ENCODE results near the gene FBXO42. TPM values are rescaled to one million over a fixed set of nuclear protein-coding genes. Genes with fewer than 3 reads are reported as not detected.
A peak's percentile ranks its signal among the peaks of the same experiment; 100 is the strongest.
"Not testable (repeated sequence)": the region's sequence is repeated elsewhere in the genome, so short reads cannot be mapped to it uniquely, and the experiment has no call there.

FBXO42 gene
- total RNA-seq, 1 experiment from 2014 or later, result 10.8 TPM

DNA sequence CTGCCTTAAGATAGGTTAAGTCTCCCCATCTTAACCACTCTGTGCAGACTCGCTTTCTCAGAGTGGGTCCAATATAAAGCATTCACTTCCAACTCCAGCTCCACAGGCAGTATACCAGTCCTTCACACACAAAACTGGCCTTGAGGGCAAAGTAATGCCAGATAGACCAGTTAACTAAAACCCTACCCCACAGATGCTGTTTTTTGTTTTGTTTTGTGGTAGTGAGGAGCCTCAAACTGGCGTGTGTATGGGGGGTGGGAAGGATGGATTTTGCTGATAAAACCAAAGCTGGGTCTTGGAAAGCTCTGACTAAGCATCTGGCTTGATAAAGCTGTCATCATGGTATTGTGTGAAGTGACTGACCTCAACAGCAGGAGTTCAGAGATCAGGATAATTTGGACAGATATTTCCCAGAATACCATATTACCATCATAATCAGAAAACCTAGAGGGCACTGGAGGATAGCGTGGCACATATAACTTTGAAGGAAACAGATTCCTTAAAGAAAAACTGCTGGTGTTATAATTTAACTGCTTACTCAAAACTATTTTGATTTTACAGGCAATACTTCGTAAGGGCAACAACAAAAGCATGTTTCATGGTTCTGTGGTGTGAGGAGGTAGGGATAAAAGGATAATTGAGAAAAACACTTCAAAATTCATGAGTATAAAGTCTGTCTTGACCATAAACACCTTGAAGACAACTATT, 85.7 kb downstream of the FBXO42 start:
- DNase-seq (ENCODE audit: low read depth), result peak; percentile 45

DNA sequence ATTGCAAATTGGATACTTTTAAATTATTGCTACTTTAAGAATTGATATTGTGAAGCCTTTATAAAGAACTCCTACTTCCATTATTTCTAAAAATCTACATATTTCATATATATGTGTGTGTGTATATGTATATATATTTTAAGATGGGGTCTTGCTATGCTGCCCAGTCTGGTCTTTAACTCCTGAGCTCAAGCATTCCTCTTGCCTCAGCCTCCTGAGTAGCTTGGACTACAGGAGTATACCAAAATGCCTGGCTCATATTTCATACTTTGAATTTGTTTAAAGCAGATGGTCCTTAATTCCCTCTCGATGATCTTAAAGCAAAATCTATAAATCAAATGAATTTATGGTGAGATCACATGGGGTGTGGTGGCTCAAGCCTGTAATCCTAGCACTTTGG, 90.2 kb downstream of the FBXO42 start:
- no peak for DNase-seq (ENCODE audit: low read depth)

DNA sequence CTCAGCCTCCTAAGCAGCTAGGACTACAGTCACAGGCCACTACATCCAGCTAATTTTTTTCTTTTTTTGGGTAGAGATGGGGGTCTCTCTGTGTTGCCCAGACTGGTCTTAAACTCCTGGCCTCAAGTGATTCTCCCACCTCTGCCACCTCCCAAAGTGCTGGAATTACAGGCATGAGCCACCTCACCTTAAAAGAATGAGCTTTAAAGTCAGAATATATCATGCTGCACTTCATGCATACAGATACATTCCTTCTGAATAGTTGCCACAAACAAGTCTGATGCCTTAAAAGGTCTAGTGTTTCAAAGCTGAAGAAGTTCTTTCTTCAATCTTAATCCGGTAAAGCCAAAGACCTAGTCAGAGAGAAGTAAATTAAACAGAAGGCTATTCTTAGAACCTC, 91.5 kb downstream of the FBXO42 start:
- no peak for DNase-seq (ENCODE audit: low read depth)

DNA sequence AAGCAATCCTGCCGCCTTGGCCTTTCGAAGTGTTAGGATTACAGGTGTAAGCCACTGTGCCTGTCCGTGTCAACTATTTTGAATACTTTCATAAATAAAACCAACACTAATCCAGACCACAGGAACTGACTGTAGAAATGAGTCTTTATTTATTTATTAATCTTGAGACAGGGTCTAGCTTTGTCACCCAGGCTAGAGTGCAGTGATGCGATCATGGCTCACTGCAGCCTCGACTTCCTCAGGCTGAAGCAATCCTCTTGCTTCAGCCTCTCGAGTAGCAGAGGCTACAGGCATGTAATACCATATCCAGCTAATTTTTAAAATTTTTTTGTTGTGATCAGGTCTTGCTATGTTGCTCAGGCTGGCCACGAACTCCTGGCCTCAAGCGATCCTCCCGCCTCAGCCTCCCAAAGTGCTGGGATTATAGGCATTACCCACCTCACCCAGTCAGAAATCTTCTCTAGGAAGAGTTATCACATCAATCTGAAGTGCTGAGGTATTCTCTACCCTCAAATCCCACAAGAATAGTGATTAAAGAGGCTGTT, 93.6 kb downstream of the FBXO42 start:
- DNase-seq (ENCODE audit: low read depth), result no peak

DNA sequence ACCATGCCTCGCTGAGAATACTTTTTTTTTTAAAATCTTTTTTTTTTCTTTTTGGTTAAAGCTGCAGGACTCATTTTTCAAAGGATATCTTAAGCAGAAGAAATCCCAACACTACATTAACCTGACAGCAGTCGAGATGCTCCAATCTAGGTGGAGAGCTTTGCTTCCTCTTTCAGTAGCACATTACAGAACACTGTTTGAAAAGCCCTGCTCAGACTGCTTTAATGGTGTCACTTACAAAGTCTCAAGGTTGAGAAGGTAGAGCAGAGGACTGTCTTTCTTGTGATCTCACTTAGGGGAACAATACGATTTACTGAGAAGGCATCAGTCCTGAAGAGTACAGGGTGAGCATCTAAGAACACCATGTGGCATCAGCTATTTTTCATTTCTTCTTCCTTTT, 94.3 kb downstream of the FBXO42 start:
- no peak for DNase-seq (ENCODE audit: low read depth)

DNA sequence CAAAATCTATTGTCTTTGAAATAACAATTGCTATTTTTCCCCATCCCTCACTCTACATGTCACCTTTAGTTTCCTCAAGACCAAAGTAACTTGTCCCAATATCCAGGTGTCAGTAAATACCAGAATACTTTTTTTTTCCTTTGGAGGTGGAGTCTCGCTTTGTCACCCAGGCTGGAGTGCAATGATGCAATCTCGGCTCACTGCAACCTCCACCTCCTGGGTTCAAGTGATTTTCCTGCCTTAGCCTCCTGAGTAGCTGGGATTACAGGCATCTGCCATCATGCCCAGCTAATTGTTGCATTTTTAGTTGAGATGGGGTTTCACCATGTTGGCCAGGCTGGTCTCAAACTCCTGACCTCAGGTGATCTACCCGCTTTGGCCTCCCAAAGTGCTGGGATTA, 94.7 kb downstream of the FBXO42 start:
- DNase-seq (ENCODE audit: low read depth), result not testable (repeated sequence)

DNA sequence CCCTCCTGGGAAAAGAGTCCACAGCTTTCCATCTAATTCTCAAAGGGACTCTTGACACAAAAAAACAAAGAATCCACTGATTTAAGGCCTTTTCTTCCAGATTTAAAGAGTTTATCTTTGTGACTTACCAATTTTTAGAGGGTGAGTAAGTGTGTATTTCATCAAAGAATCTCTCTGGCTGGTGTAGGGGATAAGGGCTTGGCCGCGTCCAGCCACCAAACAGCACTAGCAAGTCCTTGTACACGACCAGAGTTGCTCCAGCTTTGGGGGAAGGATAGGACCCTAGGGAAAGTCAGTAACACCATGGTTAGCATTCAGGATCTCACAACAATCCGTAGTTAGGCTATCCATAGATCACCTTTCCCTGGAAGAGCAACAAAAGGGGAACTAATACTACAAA, 95.8 kb downstream of the FBXO42 start:
- DNase-seq (ENCODE audit: low read depth), result no peak

DNA sequence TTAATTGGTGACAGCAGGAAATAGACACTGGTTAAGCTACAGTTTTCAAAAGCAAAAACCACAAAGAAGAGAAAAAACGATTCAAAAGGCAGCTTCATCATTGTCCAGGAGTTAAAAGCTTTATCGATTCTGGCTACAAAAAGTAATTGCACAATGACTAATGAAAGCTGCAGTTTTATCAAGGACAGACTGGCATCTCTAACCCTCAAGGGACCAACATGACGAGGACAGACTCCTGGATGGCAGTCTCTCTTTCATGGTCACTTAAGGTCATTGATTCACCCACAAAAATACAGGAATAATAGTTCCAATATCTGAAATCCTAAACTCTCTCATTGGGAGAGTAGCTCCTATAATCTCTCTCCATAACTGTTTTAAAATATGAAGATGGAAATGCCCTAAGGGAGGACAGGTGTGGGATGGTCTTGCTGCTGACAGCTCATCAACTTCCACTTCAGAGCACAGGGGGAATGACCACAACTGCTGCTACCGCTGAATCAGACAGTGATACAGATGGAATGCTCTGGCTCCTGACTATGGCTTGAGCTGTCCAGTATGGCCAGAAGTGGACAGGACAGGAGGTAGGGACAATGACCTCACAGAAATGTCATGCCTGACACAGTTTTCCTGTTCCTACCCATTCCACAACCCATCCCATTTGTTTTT, 97.9 kb downstream of the FBXO42 start:
- no peak for DNase-seq (ENCODE audit: low read depth)

DNA sequence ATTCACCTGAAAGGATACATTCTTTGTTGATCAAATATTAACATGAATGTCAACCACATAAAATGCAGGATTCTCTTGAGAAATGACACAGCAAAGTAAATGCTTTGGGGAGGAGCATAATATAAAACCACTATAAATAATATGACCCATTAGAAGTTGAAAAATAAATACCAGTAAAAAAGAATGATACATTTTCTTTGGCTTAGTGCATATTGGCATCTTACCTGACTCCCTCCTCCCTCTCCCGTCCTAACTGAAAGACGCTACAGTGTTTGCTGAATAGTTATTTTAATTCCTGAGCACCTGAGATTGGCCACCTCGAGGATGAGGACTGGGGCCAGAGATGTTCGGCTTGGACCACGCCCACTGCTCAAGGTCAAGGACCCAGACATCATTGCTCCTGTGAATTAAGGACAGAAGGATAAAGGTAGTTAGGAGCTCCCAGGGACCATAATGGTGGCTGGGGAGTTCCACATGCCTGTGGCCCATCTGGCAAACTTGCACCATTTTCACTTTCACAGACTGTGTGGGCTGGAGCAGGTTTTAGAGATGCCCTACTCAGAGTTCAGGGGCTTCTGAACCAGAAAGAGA, 98.9 kb downstream of the FBXO42 start:
- DNase-seq (ENCODE audit: low read depth), result no peak

DNA sequence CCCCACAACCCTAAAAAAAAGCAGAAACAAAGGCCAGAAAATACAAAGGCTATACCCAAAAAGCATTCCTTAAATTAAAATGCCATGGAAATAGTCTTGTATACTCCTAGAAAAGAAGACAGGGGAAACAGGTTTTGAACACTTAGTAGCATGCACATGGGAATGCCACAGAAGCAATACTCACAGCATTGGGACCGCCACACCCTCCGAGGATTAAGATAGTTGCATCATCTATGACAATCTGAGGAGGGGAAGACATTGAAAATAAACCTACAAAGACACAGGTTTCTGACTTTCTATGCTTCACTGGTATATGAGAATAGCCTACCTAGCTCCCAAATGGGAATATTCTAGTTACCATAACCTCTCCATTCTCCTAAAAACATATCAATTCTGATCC, 99.4 kb downstream of the FBXO42 start:
- DNase-seq (ENCODE audit: low read depth), result no peak

DNA sequence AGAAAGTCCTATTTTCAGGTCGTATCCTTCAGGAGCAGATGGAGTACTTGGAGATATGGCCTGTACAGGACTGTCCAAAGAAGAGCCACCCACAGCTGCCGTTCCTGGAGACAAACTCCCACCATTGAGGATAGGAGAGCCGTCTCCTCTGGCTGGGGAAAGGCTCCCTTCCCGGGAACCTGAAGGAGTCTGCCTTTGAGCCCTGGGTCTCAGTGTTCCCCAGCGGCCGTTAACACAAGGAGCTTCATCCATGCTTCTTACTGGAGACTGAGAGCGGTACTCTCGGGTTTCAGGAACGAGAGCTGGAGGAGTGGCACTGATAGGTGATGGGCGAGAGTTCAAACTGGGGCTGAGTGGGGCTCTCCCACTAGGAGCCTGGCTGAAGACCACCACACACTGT, 100.9 kb downstream of the FBXO42 start:
- DNase-seq (ENCODE audit: low read depth), result no peak

DNA sequence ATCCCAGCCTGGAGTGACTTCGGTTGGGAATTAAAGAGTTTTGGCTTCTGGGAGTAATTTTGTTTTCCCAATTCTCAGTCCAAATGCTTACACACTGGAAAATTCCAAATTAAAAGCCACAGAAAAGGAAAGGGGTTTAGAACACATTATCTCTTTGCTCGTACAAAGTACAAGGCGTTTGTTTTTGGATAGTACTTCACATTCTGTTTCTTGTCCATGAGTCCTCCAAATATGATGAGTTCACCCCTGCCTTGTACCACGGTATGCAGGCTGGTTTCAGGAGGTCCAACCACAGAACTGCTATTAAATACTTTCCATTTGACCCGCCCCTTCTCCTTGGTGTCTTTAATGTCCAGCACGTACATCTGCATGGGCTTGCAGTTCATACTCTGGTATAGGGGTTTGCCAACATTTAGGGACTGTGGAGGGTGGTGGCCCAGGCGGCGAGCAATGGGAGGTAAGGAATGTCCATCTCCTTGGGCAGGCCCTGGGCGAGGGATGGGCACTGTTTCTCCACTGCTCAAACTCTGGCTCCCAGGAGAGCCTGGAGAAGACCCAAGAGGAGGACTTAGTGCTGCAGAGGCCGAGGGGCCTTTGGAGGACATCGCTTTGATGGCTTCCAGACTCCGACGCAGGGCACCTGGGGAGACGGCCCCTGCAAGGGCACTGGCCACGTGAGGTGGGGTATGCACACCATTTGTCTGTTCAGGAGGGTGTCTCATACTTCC, 101.6 kb downstream of the FBXO42 start:
- no peak for DNase-seq (ENCODE audit: low read depth)

DNA sequence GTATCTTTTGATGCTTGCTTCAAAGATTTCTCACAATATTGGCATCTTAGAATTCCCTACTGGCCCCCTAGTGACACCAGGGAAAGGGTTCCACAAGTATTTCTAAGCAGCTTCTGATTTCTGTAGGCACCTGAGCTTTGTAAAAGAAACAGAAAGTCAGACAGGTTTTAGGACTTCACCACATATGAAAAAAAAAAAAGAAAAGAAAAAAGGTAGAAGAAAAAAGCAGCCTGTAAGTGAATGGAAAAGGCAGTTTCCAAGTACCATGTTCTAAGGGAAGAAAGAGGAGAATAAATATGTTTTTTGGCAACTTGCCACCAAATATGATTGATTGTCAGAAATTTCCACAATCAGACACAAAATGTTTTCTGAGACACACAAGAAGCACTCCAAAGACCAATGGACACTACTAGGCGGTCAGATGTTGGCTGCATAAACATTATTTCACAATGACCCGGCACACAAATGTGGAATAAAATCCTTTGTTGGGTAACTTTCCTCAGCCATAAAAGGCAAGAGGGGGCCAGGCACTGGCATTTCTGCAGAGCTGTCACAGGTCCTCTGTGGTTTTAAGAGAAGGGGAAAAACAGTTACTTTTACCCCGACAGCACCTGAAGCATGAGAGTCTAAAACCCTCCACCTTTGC, 102.6 kb downstream of the FBXO42 start:
- DNase-seq (ENCODE audit: low read depth), result no peak

DNA sequence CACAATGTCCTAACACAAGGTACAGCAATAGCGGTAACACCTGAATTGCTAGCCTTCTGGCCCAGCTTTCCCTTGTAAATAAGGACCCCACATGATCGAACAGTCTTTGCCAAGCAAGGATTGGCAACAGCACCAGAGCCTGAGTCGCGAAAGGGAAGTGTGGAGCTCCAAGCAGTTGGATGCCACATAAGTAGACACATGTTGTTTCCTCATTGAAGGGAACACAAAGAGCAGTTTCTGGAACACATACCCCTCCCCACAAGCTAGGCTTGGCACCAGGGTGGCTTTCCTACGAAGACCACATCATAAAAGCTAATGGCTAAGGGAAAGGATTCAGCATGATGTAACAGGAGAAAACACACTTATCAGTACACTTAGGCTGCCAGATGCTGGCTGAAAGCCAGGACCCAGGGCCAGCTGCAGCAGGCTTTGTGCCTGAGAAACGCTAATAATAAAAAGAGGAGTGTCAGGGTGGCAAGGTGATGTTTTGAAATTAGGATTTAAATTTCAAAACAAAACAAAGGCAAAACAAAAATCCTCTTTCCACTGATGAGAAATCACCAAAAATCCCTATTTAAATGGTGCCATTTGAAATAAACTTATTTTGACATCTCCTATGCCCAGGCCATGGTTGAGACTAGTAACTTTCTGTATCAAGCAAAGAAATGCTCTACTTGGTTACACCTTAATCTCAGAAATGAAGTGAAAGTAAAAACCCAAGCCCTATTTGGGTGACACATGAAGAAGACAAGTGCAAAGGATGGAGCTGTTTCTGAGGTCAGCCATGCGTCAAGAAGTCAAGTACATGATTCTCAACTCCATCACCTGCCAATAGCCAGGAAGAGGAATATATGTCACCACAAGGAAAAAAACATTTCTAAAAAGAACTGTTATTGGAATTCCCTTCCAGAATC, 103.4 kb downstream of the FBXO42 start:
- peak; percentile 85 for DNase-seq (ENCODE audit: low read depth)

DNA sequence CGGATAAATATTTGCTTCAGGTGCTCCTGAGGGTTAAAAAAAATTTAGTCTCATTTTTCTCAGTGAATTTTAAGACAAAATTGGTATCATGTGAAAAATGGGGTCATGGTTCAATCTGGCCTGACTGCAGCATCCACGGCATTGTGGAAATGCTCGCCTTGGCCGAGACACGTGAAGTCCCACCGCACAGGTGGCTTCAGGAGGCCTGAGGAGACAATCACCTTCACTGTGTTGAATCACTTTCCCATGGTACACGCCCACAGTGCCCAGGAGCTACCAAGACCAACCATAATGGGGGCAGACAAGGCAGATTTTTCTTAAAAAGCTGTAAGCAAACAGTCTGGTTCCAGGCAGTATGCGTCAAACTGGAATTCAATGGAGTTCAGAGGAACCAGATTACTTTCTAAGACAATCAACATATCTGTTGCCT, 104.3 kb downstream of the FBXO42 start:
- DNase-seq (ENCODE audit: low read depth), result no peak

DNA sequence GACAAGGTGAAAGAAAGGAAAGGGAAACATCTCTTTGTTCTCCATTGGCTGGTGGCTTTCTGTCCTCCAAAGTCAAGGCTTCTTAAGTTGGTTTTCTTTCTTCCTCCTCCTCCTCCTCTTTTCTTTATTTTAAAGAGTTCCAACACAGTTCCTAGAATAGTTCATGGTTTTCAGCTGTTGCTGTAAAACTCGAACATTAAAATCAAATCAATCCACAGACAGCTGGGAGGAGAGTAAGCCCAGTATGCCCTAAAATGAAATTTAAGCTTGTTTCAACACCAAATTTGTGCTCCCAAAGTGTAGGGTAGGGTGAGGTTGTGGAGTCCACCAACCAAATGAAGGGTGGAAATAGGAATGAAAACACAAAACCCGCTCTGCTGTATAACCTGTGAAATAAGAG, 104.8 kb downstream of the FBXO42 start:
- DNase-seq (ENCODE audit: low read depth), result no peak

DNA sequence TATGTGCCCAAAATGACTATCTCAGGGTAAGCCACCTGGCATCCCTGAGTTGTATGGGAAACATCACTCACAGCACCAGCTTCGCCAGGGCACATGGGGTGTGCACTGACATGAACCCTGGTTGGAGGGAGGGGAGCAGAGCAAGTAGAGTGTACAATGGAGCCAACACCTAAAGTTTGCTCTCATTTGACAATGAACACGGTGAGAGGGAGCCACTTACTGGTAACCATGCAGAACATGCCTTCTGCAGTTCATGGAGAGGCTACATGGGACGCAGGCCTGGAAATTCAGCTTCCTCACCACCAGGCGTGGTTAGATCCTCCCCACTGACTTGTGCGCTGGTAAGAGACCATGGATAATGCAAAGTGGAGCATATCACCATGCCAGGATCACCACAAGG, 105.3 kb downstream of the FBXO42 start:
- no peak for DNase-seq (ENCODE audit: low read depth)

DNA sequence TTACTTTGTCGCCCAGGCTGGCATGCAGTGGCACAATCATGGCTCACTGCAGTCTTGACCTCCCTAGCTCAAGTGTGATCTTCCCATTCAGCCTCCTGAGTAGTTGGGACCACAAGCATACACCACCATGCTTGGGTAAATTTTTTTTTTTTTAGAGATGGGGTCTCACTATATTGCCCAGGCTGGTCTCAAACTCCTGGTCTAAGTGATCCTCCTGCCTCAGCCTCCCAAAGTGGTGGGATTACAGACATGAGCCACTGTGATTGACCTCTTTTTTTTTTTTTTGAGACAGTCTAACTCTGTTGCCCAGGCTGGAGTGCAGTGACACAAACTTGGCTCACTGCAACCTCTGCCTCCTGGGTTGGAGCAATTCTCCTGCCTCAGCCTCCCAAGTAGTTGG, 106.0 kb downstream of the FBXO42 start:
- DNase-seq (ENCODE audit: low read depth), result not testable (repeated sequence)

DNA sequence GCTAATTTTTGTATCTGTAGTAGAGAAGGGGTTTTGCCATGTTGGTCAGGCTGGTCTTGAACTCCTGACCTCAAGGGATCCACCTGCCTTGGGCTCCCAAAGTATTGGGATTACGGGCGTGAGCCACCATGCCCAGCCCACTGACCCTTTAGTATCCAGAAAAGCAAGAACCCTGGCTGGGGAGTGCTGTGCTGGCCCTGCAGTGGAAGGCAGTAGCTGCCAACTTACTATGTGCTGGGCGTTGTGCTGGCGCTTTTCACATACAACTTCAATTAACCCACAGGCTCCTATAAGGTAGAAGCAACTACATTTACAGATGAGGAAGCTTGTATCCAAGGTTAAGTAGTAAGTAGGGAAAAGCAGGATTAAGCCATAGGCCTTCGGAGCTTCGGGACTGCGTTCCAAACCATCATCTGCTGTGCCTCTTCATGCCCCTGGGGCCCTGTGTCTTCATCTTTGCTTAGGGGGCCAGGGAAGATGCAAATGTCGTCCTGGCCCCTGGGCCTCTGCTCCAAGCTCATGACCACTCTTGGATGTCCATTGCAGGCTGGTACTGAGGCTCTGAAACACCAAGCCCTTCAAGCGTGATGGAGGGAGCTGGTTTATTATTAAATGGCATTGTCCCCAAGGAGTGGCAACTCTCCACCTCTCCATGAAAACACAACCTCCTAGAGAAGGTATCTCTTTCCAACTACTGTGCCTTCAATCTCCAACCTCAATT, 106.6 kb downstream of the FBXO42 start:
- no peak for DNase-seq (ENCODE audit: low read depth)

Measured in Daoy (cell line).